Ovary (tissue), 3 donors: ENCODE measurements around the gene DCAF4.

Experiments used
- CTCF ChIP-seq, 3 donors: fragments of 450-650 bp in 2 of 3; fragments of 200-600 bp in 1 of 3; IDR thresholded peaks; one replicate each; pipeline versions ENCODE4 v1.5.1 to v1.8.0; 2016 to 2022; ENCODE audit warnings: antibody characterized with exemption in 3 of 3, mild to moderate bottlenecking in 1 of 3
- EP300 ChIP-seq: sonication (generic); formaldehyde crosslinking; IDR thresholded peaks from one replicate; pipeline ENCODE4 v1.6.1; 2017; ENCODE audit warnings: antibody characterized with exemption
- donor health status: DM: no; HTN: no; CAD: no.

GRCh38 chr14:73007835-73008234, 81.6 kb downstream of the DCAF4 start:
- TF ChIP-seq EP300 (no peak), CTCF (IDR thresholded peaks at IDR 0.05) (no peak)
